NCI-H2171 treated with DMSO at 0.1 percent for 48 hours (cell line): ENCODE results near the gene OR2F2.

Experiments used
- DNase-seq: peaks from one replicate; lab custom pipeline; 2025; lab: John Stamatoyannopoulos, UW

Gene OR2F2

DNA sequence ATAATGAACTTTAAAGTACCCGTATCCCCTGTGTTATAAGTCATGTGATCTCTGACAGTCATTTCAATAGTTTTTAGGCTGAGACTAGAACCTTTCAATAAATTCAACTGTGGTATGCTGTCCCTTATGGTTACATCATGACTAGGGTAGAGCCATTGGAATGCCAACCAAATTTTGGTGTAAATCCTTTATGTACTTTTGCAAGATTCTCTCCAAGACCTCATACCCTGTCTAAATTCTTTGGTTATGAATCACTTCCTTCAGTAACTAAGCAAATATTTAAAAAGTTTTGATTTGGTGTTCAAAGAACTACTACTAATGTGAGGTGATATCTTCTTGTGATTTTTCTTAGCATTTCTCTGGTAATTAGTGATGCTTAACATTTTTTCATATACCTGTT, 44.3 kb downstream of the OR2F2 start:
- DNase-seq, result no peak

- DNase-seq, result no peak
Measured at GRCh38 chr7:143979998-143980397, 45.0 kb downstream of the OR2F2 start.

GRCh38 chr7:143980746-143981510, 45.9 kb downstream of the OR2F2 start:
- no peak for DNase-seq

DNA sequence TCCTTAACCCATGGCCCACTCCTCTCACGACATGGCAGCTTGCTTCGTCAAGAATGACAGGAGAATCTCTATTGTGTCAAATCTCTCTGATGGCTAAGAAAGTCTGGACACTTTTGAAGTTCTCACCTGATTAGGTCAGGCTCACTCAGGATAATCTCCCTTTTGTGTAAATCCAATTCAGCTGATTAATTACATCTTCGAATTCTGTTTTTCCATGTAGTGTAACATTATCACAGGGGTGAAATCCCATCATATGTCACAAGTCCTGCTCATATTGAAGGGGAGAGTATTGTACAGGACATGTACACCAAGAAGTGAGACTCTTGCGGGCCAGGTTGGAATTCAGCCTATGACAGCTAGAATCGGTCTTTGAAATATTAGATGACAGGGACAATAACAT, 48.9 kb downstream of the OR2F2 start:
- DNase-seq, result no peak
